HG03469 (cell line): Measurements from ENCODE around the gene TOB1.

ENCODE experiments used
- ATAC-seq: cut with Tn5 transposase; IDR thresholded peaks from one replicate; pipeline ENCODE4 v1.9.1; 2021; ENCODE audit warnings: mild to moderate bottlenecking, moderate library complexity, moderate number of reproducible peaks; ENCODE audit not compliant: unreplicated experiment

TOB1 gene, protein sequence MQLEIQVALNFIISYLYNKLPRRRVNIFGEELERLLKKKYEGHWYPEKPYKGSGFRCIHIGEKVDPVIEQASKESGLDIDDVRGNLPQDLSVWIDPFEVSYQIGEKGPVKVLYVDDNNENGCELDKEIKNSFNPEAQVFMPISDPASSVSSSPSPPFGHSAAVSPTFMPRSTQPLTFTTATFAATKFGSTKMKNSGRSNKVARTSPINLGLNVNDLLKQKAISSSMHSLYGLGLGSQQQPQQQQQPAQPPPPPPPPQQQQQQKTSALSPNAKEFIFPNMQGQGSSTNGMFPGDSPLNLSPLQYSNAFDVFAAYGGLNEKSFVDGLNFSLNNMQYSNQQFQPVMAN

DNA sequence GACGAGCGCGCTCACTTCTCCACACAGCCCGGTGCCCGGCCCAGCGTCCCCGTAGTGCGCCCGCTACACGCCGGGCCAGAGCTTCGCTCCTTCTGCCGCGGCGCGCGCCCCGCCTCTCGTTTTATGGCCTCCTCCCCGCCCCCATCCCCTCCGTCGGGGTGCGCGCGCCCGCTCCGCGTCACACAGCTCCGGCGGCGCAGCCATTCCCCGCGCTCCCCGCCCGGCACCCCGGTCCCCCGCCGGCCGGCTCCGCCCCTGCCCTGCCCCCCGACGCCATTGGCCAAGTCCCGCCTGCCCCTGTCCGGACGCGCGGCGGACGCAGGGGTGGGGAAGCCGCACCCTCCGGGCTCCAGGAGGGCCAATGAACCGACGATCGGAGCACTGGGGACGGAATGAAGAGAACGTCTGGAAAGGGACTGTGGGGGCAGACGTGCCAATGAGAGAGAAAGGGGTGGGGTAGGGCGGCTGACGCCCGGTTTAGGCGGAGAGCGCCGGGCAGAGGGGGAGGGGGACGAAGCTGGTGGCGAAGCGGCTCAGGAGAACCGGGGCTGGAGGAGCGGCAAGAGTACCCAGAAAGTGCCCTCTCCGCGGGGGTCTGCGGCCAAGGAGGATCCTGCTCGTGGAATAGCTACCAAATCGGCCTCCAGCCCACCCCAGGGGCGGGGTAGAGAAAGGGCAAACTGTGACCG, at the start of gene TOB1:
Gene TOB1 (minus strand): TSS at position 94 of the 689 bp plus-strand sequence. CDS start 2,337 bp downstream, outside the sequence.
- peak; percentile 48 for ATAC-seq

DNA sequence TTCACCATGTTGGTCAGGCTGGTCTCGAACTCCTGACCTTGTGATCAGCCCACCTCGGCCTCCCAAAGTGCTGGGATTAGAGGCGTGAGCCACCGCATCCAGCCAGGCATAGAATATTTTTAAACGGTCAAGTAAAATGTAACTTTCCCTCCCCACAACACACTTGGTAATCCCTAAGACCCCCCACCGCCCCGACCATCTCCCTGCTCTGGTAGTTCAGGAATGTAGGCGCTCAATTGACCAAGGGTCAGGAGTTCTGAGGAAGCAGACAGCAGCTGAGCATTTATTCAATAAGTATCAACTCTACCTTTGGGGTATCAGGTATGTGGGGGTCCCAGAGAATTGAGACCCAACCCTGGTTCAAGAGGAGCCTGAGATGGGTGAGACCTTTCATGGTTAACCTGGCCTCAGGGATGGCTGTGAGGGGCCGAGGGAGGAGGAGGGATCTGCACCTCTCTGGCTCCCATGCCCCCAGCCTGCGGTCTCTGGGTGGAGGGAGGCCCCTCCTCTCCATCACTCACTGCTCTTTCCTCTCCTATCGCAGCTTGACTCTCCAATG, 48.4 kb upstream of the TOB1 start:
- no peak for ATAC-seq

DNA sequence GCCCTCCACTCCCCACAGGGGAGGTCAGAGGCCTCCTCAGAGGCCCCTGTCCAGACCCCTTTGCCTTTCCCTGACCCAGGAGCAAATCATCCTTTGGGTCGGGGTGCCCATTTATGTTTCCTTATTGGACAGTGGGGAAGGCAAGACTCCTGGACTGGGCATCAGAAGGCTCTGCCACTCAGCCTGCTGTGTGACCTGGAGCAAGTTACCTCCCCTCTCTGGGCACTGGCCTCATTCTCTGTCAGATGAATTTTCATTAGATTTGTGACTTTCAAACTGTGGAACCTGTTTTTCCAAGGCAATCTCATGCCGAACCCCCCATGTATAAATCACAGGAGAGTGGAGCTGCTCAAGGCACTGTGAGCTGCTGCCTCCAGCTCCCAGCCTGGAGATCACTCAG, 47.0 kb upstream of the TOB1 start:
- ATAC-seq, result no peak

DNA sequence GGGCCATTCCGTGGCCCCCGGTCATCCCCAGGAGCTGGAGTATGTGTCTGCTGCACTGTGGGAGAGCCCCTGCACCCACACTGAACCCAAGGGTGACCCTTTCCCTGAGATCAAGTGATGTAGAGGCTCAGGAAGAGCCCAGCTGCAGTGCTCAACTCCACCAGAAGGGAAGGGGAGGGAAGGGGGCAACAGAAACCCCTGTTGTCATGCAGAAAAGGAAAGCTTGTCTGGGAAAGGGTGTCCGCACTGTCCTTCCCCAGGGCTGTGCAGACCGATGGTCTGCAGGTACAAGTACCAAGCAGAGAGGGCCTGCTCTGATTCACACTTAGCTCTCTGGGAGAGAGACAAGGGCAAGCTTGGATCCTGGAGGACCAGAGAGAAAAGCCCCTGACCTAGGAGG, 45.7 kb upstream of the TOB1 start:
- no peak for ATAC-seq

DNA sequence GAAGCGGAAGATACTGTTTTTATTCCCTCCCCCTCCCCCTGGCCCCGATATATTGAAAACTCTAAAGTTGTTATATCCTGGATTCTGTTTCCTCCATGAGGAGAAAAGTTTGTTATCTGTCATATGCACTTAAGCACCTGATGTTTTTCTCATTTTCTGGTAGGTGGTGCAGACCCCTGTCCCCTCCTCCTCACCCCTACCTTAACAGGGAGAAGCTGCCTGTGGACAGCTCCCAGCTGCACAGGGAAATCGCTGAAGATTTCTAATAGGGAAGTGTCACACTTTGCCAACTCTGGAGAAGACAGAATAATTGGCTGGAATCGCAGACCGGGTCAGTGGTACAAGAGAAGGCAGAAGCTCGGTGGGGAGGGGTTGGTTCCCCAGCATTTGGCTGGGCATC, 45.3 kb upstream of the TOB1 start:
- ATAC-seq, result no peak

DNA sequence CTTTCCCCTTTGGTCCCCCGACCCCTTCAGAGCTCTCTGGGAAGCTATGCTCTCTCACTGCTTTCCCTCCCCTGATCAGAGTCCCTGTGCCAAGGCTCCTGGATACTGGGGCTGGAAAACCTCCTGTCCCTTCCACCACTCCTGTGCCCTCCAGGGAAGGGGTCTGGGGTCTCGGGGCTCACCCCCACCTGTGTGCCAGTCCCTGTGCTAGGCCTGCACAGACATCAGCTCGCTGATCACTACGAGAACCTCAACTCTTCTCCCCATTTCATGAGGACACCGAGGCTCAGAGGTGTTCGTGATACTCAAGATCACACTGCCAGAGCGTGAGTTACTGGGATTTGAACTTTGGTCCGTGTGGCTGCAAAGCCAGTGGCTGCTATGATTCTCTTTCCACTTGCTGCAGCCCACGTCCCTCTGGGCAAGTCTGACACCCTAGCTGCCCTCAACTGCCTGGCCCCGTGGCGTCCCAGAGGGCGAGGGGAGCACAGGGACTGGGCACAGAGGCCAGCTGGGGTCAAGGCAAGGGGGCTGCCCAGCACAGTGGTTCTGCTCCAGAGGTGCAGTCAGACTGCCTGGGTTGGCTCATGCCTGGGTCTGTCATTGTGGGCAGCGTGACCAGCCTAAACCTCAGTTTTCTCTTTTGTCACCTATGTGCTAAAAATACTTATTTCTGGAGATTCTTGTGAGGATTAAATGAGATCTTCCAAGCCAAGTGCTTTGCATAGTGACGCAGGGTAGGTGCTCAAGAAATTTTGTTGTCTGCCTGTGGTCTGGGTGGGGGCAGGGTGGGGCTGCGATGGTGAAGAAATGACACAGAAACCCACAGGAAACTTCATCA, 43.8 kb upstream of the TOB1 start:
- ATAC-seq, result no peak

DNA sequence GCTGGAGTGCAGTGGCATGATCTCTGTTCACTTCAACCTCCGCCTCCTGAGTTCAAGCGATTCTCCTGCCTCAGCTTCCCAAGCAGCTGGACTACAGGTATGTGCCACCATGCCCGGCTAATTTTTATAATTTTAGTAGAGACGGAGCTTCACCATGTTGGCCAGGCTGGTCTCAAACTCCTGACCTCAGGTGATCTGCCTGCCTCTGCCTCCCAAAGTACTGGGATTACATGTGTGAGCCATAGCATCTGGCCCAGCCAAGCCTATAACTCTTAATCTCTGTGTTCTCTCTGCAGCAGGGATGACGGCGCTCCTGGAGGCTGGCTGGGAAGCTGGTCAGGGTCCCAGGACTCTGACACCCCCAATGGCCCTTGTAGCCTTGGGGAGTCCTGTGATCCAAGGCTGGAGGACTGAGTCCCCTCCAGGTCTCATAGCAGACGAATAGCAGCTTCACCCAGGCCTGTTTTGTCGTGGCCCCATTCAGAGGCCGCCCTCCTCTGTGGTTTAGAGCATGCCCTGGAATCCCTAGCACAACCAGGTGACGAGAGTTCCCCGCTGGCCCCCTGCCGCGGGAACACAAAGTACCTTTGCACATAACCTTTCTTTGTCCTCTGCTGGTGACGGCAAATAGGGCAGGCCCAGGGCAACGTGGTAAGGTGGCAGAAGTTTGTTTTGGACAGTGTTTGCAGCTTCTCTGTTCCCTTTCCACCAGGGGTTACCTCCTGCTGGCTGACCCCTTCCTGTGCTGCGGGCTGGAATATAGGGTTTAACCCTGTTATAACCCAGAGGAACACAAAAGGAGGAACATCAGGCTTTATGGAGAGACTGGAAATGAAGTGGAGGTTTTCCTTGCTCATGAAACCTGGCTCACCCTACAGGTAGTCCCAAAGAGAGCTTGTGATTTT, 43.0 kb upstream of the TOB1 start:
- no peak for ATAC-seq

DNA sequence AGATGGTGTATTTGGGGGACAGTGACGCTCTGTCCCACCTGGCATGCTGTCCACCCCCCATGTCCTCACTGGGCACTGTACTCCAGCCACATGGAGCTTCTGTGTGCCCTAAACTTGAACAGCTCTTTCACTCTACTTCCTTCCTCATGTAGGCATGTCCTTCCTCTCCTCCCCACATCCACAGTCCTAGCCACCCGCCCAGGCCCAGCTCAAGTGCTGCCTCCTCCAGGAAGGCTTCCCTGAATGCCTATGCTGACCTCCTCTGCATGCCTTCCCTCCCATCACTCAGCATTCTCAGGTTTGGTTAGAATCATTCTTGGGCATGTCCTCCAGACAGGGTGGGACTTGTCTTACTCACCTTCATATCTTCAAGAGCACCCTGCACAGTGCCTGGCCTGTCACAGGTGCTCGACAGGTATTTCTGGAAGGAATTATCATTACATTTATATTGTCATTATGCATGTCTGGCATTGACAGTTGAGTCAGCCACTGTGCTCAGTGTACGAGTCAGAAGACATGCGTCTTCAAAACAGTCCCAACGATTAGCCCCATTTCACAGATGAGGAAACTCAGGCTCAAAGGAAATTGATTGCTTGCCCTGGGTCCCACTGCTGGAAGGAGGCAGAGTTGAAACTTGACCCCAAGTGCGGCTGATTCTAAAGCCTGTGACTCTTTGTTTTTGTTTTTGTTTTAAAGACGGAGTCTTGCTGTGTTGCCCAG, 42.1 kb upstream of the TOB1 start:
- no peak for ATAC-seq

DNA sequence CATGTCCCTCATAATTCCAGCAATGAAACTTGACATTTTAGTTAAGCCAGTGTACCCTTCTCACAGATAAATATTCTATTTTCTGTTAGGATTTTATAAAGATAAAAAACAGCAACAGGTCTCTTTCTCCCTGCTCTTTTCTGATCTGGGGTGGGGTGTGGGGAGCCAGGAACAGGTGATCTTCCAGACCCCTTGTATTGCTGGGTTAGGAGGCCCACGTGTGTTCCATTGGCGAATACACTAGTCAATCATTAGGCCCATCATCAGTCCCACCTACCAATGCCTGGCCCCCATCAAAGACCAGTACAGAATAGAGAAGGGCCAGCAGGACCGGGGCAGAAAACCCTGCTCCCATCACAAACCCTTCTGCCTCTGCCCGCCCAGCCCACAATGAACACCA, 40.3 kb upstream of the TOB1 start:
- ATAC-seq, result no peak

DNA sequence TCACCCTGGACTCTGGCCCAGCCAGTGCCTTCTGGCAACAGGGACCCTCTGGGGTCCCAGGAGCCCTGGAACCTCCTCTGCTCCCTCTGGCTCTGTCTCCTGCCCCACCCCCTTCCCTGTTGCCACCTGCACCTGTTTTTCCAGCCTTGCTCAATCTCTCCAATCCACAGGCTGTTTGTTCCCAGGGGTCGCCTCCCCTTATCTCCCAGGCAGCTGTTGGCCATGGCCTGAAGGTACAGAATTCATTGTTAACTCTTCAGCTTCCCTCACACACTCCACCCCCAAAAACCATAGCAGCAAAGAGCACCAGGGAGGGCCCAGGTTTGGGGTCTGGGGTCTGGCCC, 39.3 kb upstream of the TOB1 start:
- no peak for ATAC-seq

DNA sequence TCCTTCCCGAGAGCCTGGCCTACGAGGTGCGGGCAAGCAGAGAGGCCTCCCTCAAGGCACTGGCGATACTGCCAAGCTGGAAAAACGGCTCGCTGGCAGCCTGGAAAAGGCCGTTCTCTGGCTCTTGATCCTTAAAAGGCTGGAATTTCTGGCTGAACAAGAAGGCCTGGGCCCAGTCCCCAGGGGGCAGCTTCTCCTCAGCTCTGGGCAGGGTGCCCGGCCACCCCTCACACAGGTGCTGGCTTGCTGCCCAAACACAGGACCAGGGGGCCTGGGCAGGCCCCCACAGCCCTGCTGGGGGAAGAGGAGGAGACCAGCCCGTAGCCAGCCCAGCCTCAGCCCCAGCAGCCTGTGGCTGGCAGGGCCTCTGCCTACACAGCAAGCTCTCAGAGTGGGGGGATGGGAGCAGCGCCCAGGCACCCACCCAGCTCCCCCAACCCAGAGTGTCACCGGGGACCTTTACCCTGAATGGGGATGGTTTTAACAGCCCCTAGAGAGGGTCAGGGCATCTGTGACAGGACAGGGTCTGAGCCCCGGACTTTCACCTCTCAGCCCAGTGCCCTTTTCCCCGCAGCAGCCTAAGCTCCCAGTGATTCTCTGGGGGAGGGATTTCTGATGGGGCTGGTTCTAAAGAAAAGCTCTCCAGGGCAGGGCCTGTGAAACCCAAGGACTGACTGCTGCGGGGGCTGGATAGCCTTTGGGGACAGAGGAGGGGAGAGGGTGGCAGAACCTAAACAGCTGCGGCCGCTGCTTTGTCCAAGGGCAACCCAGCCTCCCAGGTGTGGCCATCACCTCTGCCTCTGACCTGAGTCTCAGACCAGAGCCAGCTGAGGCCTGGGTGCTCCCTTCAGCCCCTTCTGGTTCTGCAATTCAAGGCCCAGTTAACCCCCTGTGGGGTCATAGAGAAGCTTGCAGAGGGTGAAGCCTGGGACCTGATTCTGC, 38.6 kb upstream of the TOB1 start:
- ATAC-seq, result no peak

DNA sequence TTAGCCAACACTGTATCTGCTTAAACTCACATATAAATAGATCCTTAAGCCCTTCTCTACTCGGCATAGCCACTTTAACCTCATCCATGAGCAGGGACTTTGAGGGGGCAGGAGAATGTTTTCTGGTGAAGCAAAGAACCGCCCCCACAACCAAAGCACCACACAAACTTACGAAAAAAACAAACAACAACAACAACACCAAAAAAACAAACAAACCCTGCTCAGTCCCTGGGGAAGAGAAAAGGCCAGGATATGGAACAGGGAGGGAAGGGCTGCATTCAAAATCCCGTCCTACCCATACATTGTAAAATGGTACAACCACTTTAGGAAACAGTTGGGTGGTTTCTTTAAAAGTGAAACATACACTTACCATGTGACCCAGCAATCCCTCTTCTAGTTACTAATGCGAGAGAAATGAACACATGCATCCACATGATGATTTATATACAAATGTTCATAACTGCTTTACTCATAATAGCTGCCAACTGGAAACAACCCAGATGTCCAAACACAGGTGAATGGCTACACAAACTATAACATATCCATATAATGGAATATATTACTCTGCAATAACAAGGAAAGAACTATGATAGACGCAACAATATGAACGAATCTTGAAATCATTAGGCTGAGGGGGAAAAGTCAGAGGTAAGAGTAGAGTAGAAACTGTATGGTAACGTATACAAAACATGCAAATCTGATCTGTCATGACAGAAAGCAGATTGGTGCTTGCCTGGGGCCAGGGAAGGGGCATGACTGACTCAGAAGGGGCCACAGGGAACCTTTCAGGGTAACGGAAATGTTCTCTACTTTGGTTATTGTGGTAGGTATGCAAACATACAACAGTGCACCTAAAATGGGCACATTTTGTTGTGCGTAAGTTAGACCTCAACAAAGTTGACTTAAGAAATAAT, 37.7 kb upstream of the TOB1 start:
- ATAC-seq, result peak; percentile 56

DNA sequence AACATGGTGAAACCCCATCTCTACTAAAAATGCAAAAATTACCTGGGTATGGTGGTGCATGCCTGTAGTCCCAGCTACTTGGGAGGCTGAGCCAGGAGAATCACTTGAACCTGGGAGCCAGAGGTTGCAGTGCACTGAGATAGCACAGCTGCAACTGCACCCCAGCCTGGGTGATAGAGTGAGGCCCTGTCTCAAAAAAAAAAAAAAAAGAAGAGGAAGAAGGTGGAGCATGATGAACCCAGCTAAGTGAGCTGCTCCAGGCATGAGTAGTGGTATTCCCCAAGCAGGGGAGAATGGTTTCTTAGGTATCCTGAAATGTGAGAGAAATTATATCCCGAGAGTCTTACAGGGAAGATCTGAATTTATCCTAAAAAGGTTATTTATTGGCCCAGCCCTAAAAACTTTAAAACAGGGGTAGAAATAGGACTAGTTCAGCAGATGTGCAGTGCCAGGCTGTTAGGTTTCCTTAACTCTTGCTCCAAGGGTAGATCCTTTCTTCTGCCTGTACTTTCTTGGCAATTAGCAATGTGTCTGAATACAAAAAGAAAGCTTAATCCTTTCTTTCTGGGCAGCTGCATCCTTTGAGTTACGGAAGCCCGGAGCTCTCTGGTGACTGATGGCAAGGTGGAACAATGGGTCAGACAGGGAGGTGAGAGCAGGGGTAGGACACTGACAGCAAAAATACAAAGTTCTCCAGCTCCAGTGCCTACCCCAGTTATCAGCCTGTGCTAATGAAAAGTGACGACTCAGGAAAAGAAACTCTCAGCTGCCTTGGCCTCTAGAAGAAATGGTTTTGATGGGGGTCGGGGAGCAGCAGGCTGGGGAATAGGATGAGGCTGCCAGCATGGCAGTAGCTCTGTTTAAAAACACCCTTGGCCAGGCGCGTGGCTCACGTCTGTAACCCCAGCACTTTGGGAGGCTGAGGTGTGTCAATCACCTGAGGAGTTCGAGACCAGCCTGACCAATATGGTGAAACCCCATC, 36.5 kb upstream of the TOB1 start:
- no peak for ATAC-seq

DNA sequence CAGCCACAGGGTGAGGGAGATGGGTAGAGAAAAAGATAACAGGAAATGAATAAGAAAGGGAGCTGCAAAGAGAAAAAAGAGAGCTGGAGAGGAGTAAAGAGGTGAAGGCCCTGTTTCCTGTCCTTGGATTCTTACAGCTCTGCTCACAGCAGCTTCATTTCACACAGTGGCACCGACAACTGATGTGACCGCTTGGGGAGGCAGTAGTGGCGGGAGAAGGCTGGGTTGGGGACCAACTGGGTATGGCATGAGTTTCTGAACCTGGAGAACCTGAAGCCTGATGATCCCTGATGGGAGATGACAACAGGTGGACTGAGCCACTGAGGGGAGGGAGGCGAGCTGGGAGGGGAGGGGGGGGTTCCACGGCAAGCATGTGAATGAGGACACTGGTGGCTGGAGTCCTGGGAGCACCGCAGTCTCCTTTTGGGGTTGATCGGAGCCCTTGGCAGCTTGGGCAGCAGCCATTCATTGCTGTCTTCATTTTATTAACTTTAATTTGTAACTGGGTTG, 34.3 kb upstream of the TOB1 start:
- ATAC-seq, result no peak

DNA sequence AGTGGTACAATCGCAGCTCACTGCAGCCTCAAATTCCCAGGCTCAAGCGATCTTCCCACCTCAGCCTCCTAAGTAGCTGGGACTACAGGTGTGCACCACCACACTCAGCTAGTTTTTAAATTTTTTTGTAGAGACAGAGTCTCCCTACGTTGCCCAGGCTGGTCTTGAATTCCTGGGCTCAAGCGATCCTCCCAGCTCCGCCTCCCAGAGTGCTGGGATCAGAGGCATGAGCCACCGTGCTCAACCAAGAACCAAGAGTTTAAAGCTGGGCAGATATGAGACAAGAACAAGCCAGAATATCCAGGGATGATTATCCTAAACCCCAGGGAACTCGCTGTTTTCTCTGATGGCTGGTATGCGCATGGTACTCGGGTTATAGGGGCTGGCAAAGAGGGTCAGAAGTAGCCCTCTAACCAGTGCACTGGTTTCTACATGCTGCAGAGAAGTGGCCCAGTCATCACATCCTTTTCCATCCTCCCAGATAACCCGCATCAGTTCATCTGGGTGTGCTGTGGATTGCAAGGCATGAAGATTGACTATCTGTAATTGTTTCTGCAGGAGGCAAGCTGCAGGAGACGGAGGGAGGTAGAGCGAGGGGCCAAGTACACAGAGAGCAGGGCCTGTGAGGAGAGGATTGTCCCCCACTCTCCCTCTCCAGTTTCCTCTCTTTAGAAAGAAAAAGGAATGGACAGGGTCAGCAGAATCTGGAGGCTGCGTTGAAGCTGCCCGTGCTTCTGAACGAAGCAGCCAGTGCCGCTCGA, 33.6 kb upstream of the TOB1 start:
- ATAC-seq, result no peak
